GM21717 (cell line): Measurements from ENCODE around the gene SYS1.

Source experiments
- ATAC-seq: cut with Tn5 transposase; IDR thresholded peaks from one replicate; pipeline ENCODE4 v1.9.1; 2021; ENCODE audit warnings: mild to moderate bottlenecking, moderate library complexity; ENCODE audit not compliant: unreplicated experiment

Gene SYS1

DNA sequence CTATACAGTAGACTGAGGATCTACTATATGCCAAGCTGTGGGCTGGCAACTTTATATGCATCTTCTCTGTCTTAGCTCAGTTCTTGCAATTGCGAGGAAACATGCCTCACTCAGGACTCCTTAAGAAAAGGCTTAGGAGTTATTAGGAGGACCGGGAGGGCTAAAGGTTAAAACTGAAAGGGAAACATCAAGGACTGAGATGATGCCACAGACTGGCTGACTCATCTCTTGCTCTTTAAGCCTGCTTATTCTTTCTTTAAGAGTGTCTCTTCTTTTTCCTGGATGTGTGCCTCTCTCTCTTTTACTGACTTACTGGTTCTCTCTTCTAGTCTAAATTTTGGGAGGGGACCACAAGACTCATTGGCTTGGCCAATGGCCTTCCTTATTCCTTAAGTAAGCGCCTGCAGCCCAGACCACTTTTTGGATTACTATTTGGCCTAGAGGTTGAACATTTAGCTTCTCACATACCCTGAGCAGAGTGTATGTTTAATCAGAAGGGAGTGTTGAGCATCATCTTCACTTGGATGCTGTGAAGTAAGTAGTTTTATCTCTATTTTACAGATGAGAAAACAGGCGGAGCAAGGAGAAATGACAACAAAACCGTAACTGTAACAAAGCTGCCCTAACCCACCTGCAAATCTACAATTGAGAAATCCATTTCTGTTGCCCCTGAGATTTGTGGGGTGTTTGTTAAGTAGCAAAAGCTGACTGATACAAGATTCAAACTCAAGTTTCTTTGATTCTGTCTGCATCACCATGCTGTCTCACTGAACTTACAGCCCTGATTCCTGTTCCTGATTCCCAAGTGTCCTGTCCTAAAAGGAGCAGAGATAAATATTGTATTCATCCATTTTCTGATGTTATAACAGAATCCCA lies 7.5 kb upstream of the SYS1 start:
- ATAC-seq, result no peak

DNA sequence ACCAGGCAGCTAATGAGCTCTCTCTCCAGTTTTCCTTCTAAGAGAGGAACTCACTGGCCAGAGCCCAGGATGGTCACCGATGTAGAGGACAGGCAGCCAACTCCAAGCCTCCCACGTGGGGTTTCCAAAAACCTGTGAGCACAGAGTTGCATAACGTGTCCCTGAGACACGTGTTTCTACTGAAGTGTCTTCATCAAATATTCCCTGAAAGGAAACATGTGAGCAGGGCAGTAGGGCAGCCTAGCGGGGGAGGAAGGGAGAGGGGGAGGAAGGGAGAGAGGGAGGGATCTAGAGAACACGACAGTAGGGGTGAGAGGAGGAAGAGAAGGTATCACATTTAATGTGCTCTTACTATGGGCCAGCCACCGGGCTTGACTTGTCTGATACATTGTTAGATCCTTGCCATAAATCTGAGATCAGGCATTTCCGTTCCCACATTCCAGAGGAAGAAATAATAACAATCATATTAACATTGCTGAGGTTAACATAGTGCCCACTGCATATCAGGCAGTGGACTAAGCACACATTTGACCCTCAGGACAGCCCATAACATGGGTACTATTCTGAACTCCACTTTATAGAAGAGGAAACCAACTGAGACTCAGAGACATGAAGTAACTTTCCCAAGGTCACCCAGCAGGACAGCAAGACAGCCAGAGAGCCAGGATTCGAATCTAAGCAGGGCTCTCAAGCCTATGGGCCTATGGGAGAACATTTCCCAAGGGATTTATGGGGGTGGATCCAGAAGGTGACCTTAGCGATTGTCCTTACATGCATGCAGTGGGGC lies 4.5 kb upstream of the SYS1 start:
- ATAC-seq, result no peak

DNA sequence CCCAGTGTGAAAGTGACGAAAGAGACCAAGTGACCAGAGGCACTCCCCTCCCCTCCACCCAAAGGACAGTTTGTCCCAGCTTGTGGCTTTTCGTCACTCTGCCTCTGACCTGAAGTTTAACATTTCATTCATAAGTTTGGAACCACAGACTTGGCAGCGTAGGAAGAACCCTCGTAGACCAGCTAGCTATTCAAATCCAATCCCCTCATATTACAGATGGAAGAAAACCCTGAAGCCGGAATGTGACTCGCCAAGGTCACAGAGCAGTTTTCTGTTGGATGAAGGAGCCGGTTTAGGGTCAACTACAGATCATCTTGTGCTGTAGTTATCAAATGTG lies 3.9 kb upstream of the SYS1 start:
- no peak for ATAC-seq

DNA sequence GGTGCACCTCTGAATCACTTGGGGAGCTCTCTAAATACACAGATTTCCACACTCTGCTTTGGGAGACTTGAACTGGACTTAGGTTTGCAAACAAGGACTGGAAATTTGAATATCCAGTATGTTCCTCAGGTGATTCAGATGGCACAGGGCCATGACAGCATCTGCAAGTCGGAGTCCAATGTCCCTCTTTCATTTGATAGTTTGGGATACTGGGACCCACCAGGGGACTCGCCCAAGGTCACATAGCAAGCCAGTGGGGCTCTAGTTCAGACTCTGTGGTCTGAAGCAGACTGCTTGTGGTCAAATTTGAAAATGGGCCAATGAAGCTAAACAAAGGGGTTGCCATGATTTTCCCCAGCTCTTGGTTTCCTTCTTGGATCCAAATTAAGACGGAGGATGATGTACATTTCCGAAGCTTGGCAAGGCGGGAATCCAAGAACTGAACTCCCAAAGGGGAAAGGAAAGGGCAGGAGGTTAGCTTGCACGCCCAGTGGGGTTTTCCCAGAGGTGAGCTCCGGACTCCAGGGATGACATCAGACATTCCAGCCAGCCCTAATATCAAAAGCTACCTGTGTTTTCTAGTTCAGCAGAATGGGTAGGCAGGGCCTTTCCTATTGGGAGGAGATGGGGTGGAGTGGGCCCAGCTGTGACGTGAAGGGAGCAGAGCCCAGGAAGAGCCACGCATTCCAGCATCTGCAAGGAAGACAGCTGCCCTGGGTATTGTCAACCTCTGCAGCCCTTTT lies 3.4 kb upstream of the SYS1 start:
- ATAC-seq, result no peak

DNA sequence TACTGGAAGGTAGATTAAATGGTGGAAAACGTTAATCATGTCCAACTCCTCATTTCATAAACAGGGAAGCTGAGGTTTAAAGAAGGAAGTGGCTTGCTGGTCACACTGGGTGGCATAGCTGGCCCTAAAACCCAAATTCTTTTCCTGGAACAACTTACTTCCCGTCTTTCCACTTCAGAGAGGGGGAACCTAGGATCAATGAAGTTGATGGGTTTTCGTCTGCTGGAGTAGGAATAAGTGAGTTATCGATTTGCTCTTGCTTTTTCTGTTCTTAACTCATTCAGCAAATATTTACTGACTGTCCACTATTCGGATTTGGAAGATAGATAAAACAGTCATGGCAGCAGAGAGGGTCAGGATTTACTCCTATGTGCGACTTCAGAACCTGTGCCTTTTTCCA lies 1.2 kb upstream of the SYS1 start:
- ATAC-seq, result no peak

DNA sequence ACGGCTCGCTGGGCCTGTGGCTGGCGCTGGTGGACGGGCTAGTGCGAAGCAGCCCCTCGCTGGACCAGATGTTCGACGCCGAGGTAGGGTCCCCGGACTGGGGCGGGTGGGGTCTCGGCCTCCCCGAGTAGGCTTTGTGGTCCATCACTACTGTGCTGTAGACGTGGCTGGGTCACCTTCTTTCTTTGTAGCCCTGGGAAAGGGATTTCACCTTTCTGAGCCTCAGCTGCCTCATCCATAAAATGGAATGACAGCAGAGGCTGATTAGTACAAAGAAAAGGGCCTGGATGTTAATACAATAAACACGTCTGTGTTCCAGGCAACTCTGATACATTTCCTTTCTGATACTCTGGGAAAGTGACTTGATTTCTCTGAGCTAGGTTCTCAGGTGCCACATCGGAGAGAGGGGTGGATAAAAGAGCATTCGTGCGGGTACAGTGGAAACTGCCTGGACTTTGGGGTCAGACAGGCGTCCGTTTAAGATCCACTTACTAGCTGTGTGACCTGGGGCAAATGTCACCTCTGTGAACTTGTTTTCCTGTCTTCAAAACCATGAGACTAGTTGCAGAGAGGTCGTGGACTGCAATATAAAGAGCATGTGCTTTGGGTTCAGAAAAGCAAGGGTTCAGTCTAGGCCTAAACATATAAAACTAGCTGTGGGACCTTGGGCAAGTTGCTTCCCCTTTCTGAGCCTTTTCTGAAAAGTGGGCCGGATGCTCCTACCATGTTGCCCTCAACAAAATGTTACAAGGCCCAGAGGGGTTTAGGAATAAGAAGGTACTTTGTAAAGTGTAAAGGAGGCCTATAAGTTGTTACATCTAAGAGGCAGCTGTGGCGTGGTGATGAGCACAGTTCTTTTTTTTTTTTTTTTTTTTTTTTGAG lies 896 bp downstream of the SYS1 start:
- ATAC-seq, result no peak

DNA sequence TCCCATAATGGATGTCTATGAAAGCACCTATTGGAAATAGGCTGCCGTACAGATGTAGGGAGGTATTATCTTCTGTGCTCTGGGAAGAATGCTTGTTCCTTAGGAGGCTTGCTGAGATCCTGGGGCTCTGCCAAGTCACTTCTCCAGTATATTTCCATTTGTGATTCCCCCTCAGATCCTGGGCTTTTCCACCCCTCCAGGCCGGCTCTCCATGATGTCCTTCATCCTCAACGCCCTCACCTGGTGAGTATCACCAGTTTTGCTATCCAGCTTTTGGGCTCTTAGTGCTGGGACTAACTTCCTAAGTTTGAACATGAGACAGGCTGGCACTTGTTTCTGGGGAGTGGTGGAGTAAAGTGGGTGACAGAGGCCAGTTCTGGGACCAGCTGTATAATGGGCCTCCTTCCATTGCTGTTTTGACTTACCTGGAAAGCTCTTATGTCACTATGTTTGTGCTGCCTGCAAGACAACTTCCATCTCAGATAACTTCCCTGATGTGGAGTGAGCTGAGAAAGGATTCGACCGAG lies 2.6 kb downstream of the SYS1 start:
- no peak for ATAC-seq

DNA sequence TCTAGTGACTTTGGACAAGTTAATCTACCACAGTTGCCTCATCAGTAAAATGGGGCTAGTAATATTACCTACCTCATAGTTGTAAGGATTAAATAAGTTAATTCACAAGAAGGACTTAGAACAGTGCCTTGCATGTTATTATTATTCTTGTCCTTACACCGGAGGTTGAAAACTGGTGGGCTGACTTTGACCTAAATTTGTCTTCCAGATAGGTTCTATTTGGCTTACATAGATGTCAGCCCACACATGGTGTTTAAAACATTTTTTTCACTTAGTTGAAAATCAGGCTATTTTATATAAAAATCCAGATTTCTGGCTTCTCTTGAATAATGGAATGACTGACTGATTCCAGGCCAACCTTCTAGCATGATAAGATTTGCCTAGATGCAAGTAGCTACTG lies 3.2 kb downstream of the SYS1 start:
- ATAC-seq, result no peak

DNA sequence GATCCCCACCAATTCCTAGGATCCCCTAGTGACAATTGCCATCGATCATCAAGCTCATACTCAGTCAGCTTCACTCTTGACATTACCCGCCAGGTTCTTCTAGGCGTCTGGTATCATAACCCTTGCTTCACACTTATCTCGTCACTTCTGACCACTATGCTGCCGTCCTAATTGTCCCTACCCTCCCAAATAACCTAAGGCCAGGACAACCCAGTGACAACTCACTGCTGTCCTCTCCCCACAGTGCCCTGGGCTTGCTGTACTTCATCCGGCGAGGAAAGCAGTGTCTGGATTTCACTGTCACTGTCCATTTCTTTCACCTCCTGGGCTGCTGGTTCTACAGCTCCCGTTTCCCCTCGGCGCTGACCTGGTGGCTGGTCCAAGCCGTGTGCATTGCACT lies 3.7 kb downstream of the SYS1 start:
- no peak for ATAC-seq

DNA sequence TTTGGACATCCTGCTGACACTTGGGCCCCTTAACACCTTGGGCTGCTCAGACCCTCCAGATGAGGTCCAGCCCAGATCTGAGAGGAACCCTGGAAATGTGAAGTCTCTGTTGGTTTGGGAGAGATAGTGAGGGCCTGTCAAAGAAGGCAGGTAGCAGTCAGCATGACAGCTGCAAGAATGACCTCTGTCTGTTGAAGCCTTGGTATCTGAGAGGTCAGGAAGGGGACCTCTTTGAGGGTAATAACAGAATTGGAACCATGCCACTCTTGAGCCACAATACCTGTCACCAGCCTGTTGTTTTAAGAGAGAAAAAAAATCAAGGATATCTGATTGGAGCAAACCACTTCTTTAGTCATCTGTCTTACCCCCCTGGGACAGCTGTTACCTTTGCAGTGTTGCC lies 4.2 kb downstream of the SYS1 start:
- no peak for ATAC-seq

DNA sequence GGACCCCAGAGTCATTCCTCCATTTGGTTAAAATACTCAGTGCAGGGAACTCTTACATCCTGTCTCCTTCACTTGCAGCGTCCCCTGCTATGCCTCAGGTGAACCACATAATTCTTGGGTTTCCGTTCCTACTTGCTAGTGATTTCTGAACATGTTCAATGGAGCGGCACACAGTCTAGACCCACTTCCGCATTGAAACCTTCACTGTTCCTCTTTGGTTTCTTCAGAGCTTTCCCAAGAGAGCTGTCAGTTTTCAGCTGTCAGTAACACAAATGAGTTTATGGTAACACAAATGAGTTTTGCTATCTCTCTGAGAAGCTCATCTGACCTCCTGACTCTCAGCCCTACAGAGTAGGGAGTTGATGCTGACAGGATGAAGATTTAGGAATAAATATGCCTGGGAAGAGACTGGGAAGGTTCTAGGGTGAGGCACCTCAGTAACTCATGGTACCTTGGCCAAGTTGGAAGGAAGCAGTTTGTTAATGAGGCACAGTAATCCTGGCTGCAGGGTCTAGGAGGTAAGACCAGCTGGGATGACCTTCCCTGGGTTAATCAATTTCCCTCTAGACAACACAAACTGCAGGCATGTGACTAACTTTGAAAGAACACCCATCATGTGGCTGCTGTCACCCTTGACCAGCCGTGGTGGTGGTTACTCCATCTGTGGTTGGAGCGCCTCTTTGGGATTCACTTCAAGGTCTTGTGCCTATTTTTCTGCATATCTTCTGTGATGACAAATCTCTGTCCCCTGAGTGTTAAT lies 5.4 kb downstream of the SYS1 start:
- ATAC-seq, result peak; percentile 63

DNA sequence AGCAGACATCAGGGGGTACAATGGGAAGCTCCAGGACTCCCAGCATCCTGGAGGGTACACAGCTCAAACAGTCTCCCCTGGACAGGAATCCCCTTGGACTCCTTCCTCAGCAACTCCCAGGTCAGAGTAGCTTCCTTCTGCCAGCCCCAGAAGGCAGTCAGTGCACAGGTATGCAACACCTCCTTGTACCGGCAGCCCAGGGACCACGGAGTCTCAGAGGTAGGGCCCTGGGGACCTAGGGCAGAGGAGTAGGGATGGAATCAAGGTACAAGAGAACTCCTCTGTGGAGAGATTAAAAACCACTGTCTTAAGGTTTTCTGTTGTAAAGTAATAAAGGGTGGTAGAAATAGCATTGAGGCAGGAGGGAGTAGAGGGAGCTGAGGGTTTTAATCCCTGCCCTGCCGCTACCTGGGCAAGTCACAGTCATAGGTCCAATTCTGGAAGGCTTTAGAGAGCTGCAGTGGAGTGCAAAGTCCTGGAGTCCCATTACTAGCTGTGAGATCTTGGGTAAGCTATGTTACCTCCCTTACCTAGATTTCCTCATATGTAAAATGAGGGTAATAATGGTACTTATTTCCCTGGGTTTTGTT lies 7.7 kb downstream of the SYS1 start:
- no peak for ATAC-seq

DNA sequence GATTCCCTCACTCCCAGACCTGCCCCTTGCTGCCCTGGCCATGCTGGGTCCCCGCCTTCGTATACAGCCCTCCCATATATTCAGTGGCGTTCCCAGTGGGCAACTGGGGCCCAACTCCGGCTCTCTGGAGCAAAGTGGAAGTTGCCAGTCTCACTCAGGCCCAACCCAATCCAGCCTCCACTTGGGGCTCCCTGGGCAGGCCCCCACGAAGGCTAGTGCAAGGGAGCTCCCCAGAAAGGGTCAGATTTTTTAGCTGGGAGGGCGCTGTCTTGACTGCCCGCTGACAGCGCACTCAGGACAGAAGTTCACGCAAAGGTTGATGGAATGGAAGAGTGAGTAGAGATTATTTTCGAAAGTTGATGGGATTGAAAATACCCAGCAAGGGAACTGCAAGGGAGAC lies 9.3 kb downstream of the SYS1 start:
- no peak for ATAC-seq

DNA sequence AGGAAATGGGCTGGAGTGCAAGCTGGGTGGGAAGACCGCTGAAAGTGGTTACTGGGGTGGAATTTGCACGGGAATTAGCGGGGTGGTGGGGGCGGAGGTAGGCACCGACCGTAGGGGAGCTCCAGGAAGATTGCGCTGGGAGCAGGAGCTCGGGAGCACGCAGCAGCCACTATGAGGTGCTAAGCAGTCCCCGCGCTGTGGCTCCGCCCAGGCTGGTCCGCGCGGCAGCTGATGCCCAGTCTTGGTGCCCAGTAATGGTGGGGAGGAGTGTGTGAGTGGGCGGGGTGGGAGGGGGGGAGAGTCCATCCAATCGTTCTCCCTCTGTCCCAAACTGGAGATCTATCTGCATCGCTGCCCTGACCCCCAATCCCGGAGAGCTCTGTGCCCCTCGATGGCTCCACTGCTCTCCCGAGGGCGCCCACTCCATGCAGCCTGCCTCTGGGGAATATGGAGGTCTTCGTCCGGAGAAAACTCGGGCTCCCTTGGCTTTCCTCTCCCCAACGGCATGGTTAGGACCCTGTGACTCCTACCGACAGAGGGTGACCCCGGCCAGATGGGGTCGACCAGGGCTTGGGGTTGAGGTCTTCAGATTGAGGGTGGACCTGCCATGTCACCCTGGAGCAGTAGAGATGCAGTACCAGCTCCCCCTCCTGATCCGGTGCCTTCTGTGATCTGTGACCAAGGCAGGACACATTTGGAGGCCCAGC lies 9.8 kb downstream of the SYS1 start:
- ATAC-seq, result no peak

DNA sequence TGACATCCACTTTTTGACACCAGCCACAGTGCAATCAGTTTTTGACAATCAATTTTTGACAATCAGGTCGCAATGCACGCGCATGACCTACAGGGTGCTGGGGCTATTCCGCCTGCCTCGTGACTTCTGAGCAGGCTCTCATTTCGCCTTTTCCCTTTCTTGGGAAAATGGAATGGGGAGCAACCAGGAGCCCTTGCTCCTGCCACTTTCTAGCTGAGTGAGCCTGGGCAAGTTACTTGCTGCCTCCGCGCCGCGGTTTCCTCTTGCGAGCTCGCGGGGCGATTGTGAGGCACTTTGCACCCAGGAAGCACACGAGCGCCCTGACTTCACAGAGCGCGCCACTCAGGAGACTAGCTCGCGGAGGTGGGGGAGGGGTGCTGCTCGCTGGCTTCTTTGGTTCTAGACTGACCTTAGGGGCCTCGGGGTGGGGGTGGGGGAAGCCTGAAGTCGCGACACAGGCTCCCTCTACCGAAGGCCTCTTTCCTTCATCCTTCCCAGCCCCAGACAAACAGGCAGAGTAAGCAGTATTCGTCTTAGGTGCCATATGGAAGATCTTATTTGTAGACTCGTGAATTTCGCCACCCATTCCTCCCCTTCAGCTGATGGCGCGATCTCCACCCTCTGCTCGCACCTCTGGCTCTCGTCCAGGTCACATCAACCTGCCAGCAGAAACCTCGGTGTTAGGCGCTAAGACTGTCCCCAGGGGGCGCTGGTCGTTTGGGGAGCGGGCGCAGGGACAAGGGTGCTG lies 10.6 kb downstream of the SYS1 start:
- peak; percentile 64 for ATAC-seq

DNA sequence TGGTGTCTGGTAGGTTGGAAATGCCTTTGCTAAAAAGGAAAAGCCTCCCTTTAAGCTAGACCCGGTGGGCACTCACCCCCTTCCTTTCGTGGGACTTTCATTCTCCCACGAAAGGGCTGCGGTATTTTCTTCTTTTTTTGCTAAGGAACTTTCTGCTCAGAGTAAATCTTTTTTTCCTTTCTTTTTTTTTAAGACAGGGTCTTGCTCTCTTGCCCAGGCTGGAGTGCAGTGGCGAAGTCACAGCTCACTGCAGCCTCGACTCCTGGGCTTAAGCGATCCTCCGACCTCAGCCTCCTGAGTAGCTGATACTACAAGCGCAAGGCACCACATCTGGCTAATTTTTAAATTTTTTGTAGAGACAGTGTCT lies 11.1 kb downstream of the SYS1 start:
- ATAC-seq, result no peak

DNA sequence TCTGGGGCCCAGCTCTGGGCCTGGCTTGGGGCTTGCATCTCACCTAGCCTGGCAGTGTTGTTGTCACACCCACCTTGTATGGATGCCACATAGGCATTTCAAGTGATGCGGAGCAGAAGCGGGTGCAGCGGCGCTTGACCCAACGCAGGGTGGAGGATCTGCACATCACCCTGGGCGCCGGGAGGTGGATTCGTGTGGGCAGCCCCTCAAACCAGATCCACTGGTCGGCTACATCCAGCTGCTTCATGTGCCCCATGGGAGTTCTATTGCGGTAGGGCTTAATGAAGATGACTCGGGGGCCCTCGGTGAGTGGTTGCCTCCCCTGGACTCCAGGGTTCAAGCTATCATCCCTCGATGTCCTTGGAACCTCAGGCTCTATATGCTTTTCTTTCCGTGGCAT lies 12.0 kb downstream of the SYS1 start:
- ATAC-seq, result no peak

DNA sequence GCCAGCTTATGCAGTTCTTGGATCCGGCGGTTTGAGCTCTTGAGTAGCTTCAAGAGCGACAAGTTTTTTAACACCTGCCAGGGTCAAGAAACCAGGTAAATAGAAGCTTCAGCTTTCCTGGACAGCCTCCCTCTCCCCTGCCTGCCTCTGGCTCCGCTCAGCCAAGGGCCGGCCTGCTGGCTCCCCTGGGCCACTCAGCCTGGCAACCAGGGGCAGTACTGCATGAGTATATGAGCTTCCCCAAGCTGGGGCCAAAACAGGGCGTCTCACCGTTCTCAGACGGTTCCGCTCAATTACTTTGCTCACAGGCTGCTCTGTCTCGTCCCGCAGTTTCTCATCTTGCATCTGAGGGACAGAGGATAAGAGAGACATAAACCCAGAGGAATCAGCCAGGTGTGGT lies 14.3 kb downstream of the SYS1 start:
- no peak for ATAC-seq
